ENCODE results near the gene CCDC183. TPM values are rescaled to one million over a fixed set of nuclear protein-coding genes. Genes with fewer than 3 reads are reported as not detected.
"Not testable (repeated sequence)": the region's sequence is repeated elsewhere in the genome, so short reads cannot be mapped to it uniquely, and the experiment has no call there.

CCDC183 gene
- polyA plus RNA-seq, 3 donors = 0.54 to 2.1 TPM; not detected in 1

- Mint-ChIP-seq H3K27ac (no peak overlapping the region), H3K36me3 (no peaks in the 10 kb centered on the region), H3K4me3 (no peak overlapping the region), H3K4me1 (peaks cover 5% of the 10 kb centered on the region), H3K9me3 (no peaks in the 10 kb centered on the region), H3K27me3 (ENCODE audit: low read depth in 3 of 3) (peaks cover 0 to 6% (median 0%) of the 10 kb centered on the region in 3 donors)
- Histone ChIP-seq H4K20me1 (ENCODE audit: insufficient read depth, low read length) (no peaks in the 10 kb centered on the region), H3K9me3 (replicated peaks in 1 of 2; ENCODE audit: control insufficient read depth in 1 of 2, insufficient read depth in 1 of 2, low read length in 2 of 2) (no peaks in the 10 kb centered on the region), H3K9ac (ENCODE audit: insufficient read depth, low read length, poor library complexity, severe bottlenecking) (no peak overlapping the region), H3K4me2 (replicated peaks; ENCODE audit: extremely low read depth, low read length, poor library complexity, severe bottlenecking) (no peak overlapping the region), H3K27ac (ENCODE audit: low read depth in 1 of 2, low read length in 2 of 2) (no peak overlapping the region), H3K4me1 (ENCODE audit: control insufficient read depth in 1 of 2, insufficient read depth in 2 of 2, low read length in 2 of 2) (no peaks in the 10 kb centered on the region), H2AFZ (ENCODE audit: insufficient read depth, low read depth, low read length, poor library complexity, severe bottlenecking) (no peak overlapping the region), H3K79me2 (ENCODE audit: insufficient read depth, low read length) (no peaks in the 10 kb centered on the region), H3K36me3 (replicated peaks in 1 of 2; ENCODE audit: control insufficient read depth in 1 of 2, insufficient read depth in 2 of 2, low read length in 2 of 2) (no peaks in the 10 kb centered on the region), H3K27me3 (ENCODE audit: control insufficient read depth in 2 of 2, insufficient read depth in 2 of 2, low read length in 2 of 2) (no peaks in the 10 kb centered on the region), H3K4me3 (replicated peaks in 1 of 3; ENCODE audit: low read depth in 2 of 3, low read length in 3 of 3) (no peak overlapping the region)
- peak; percentile 71 for TF ChIP-seq CTCF (IDR thresholded peaks at IDR 0.05)
- WGBS (ENCODE audit: insufficient coverage) = 88% methylated on average over 1 of the region's 9 CpGs
- intact Hi-C loops (cut with micrococcal nuclease) = loop anchor here in 1 of 2 donors (10.0 kb wide), 1 partner anchor 280 kb away; no protein-coding TSS in a partner anchor
- DNase-seq = no peak
Observed at GRCh38 chr9:136784249-136784996, 11.7 kb upstream of the CCDC183 start.

- peaks cover 0 to 3% (median 0%) of the 10 kb centered on the region in 3 donors for H3K27me3 Mint-ChIP-seq (ENCODE audit: low read depth in 3 of 3)
- intact Hi-C loops (cut with micrococcal nuclease) = loop anchor here (5.0 to 10.0 kb wide), 2 partner anchors 247 to 280 kb away; partner anchors contain the start of gene FUT7 (in 1 of the 2)
- H4K20me1 ChIP-seq (ENCODE audit: insufficient read depth, low read length) = no peaks in the 10 kb centered on the region
- no peak overlapping the region for H3K9ac ChIP-seq (ENCODE audit: insufficient read depth, low read length, poor library complexity, severe bottlenecking)
- H3K79me2 ChIP-seq (ENCODE audit: insufficient read depth, low read length) = no peaks in the 10 kb centered on the region
- no peaks in the 10 kb centered on the region for H3K4me1 ChIP-seq (ENCODE audit: control insufficient read depth in 1 of 2, insufficient read depth in 2 of 2, low read length in 2 of 2)
- no peak overlapping the region for H3K4me2 ChIP-seq (replicated peaks; ENCODE audit: extremely low read depth, low read length, poor library complexity, severe bottlenecking)
- H3K9me3 Mint-ChIP-seq = no peaks in the 10 kb centered on the region
- DNase-seq = no peak
- H3K4me3 Mint-ChIP-seq = no peak overlapping the region
- H3K4me1 Mint-ChIP-seq = peaks cover 5% of the 10 kb centered on the region
- 98% methylated on average over 5 of the region's 6 CpGs for WGBS (ENCODE audit: insufficient coverage)
- no peaks in the 10 kb centered on the region for H3K9me3 ChIP-seq (replicated peaks in 1 of 2; ENCODE audit: control insufficient read depth in 1 of 2, insufficient read depth in 1 of 2, low read length in 2 of 2)
- H3K27ac Mint-ChIP-seq = no peak overlapping the region
- H3K36me3 Mint-ChIP-seq = no peaks in the 10 kb centered on the region
- TF ChIP-seq CTCF (IDR thresholded peaks at IDR 0.05) = no peak
- no peak overlapping the region for H3K27ac ChIP-seq (ENCODE audit: low read depth in 1 of 2, low read length in 2 of 2)
- no peaks in the 10 kb centered on the region for H3K27me3 ChIP-seq (ENCODE audit: control insufficient read depth in 2 of 2, insufficient read depth in 2 of 2, low read length in 2 of 2)
- H3K4me3 ChIP-seq (replicated peaks in 1 of 3; ENCODE audit: low read depth in 2 of 3, low read length in 3 of 3) = no peak overlapping the region
- no peak overlapping the region for H2AFZ ChIP-seq (ENCODE audit: insufficient read depth, low read depth, low read length, poor library complexity, severe bottlenecking)
- no peaks in the 10 kb centered on the region for H3K36me3 ChIP-seq (replicated peaks in 1 of 2; ENCODE audit: control insufficient read depth in 1 of 2, insufficient read depth in 2 of 2, low read length in 2 of 2)
Observed at GRCh38 chr9:136784997-136785361, 11.2 kb upstream of the CCDC183 start.

GRCh38 chr9:136785565-136786355 is 10.4 kb upstream of the CCDC183 start:
- H4K20me1 ChIP-seq (ENCODE audit: insufficient read depth, low read length); H3K4me1 ChIP-seq (ENCODE audit: control insufficient read depth in 1 of 2, insufficient read depth in 2 of 2, low read length in 2 of 2); H3K27me3 ChIP-seq (ENCODE audit: control insufficient read depth in 2 of 2, insufficient read depth in 2 of 2, low read length in 2 of 2); H3K27ac ChIP-seq (ENCODE audit: low read depth in 1 of 2, low read length in 2 of 2); H3K36me3 Mint-ChIP-seq; H3K79me2 ChIP-seq (ENCODE audit: insufficient read depth, low read length); H2AFZ ChIP-seq (ENCODE audit: insufficient read depth, low read depth, low read length, poor library complexity, severe bottlenecking); H3K27ac Mint-ChIP-seq; H3K27me3 Mint-ChIP-seq (ENCODE audit: low read depth in 3 of 3); H3K9me3 Mint-ChIP-seq; H3K4me1 Mint-ChIP-seq; H3K4me3 ChIP-seq (replicated peaks in 1 of 3; ENCODE audit: low read depth in 2 of 3, low read length in 3 of 3); H3K9ac ChIP-seq (ENCODE audit: insufficient read depth, low read length, poor library complexity, severe bottlenecking); DNase-seq; H3K4me3 Mint-ChIP-seq; H3K4me2 ChIP-seq (replicated peaks; ENCODE audit: extremely low read depth, low read length, poor library complexity, severe bottlenecking); H3K36me3 ChIP-seq (replicated peaks in 1 of 2; ENCODE audit: control insufficient read depth in 1 of 2, insufficient read depth in 2 of 2, low read length in 2 of 2); H3K9me3 ChIP-seq (replicated peaks in 1 of 2; ENCODE audit: control insufficient read depth in 1 of 2, insufficient read depth in 1 of 2, low read length in 2 of 2): not testable (repeated sequence)
- intact Hi-C loops (cut with micrococcal nuclease) = loop anchor here (5.0 to 10.0 kb wide), 2 partner anchors 247 to 279 kb away; partner anchors contain the start of gene FUT7 (in 1 of the 2)
- WGBS (ENCODE audit: insufficient coverage) = 93% methylated on average over 20 of the region's 23 CpGs
